Right lobe of liver (tissue), 6 donors: Measurements from ENCODE around the gene CAPZB. TPM values are rescaled to one million over a fixed set of nuclear protein-coding genes. Genes with fewer than 3 reads are reported as not detected.
A peak's percentile ranks its signal among the peaks of the same experiment; 100 is the strongest.

Source experiments
- ATAC-seq, 4 donors: fragments of 200-7000 bp; cut with Tn5 transposase; one replicate each; pipeline ENCODE4 v1.9.1; 2020; ENCODE audit warnings: mild to moderate bottlenecking in 4 of 4, moderate library complexity in 4 of 4
- DNase-seq, 3 donors: peaks; one replicate each; pipeline ENCODE4 v3.0.0-alpha.2; 2020
- H3K27ac ChIP-seq, 3 donors: fragments of 200-600 bp; one replicate each; pipeline ENCODE4 v1.8.0; 2022
- H3K27me3 ChIP-seq, 2 donors: fragments of 200-600 bp; one replicate each; pipeline ENCODE4 v1.8.0; 2022
- H3K36me3 ChIP-seq, 4 donors: fragments of 200-600 bp; sonication (generic) in 1 of 4; one replicate each; pipeline versions ENCODE4 v1.5.1 to v1.8.0; 2017 to 2022; ENCODE audit warnings: control low read depth in 1 of 4
- H3K4me1 ChIP-seq, 4 donors: fragments of 200-600 bp; sonication (generic) in 1 of 4; one replicate each; pipeline versions ENCODE4 v1.5.1 to v1.8.0; 2017 to 2022; ENCODE audit warnings: control low read depth in 1 of 4
- H3K4me3 ChIP-seq, 3 donors: fragments of 200-600 bp; one replicate each; pipeline ENCODE4 v1.8.0; 2022
- H3K9me3 ChIP-seq, 4 donors: fragments of 200-600 bp; sonication (generic) in 1 of 4; one replicate each; pipeline versions ENCODE4 v1.5.1 to v1.8.0; 2017 to 2022; ENCODE audit warnings: control low read depth in 1 of 4
- POLR2A ChIP-seq: fragments of 450-650 bp; IDR thresholded peaks from one replicate; pipeline ENCODE4 v1.6.1; 2017; ENCODE audit warnings: antibody characterized with exemption, mild to moderate bottlenecking
- WGBS: methylation state at CpG from one replicate; pipeline ENCODE4 v1.1.6; 2018; ENCODE audit warnings: low coverage, low lambda C conversion rate; ENCODE audit not compliant: insufficient coverage; ENCODE audit errors: missing lambda C conversion rate; 5-methylcytosine and 5-hydroxymethylcytosine counted together
- intact Hi-C, 2 donors: fragments of 100-400 bp; cut with DNase I; formaldehyde crosslinking; loops; one replicate each; pipeline versions ENCODE4 v1.11.2 to v1.14.1; 2022
- total RNA-seq, 6 experiments: library from RNA; depleted of rRNA in 2 of 6; stranded (reverse); fragments of >200 nt in 2 of 6; fragmentation: NEBNext Ultra II Directional in 3 of 6; extraction: Animal tissue kit (Norgen Biotek cat#: 25700) in 3 of 6; gene quantifications; one replicate each; pipeline versions ENCODE4 v1.1.0 to v1.2.4, GENCODE V29; 2016 to 2023
- TF ChIP-seq, protein P1 (sequence below), 4 donors: fragments of 200-600 bp in 3 of 4; fragments of 450-650 bp in 1 of 4; IDR thresholded peaks; one replicate each; pipeline versions ENCODE4 v1.5.1 to v1.8.0; 2016 to 2022; ENCODE audit warnings: antibody characterized with exemption in 4 of 4, mild to moderate bottlenecking in 2 of 4
- donor health status: DM: no; HTN: yes; CAD: no.
- donor health status: DM: no; HTN: no; CAD: no.
- donor health status: DM: no; HTN: no; CAD: no.
- donor health status: DM: no; HTN: yes; CAD: no.
- donor health status: DM: no; HTN: yes; CAD: no.

CAPZB gene
- total RNA-seq, 6 experiments from 2014 or later: 53.5 to 117 (median 88.0) TPM

DNA sequence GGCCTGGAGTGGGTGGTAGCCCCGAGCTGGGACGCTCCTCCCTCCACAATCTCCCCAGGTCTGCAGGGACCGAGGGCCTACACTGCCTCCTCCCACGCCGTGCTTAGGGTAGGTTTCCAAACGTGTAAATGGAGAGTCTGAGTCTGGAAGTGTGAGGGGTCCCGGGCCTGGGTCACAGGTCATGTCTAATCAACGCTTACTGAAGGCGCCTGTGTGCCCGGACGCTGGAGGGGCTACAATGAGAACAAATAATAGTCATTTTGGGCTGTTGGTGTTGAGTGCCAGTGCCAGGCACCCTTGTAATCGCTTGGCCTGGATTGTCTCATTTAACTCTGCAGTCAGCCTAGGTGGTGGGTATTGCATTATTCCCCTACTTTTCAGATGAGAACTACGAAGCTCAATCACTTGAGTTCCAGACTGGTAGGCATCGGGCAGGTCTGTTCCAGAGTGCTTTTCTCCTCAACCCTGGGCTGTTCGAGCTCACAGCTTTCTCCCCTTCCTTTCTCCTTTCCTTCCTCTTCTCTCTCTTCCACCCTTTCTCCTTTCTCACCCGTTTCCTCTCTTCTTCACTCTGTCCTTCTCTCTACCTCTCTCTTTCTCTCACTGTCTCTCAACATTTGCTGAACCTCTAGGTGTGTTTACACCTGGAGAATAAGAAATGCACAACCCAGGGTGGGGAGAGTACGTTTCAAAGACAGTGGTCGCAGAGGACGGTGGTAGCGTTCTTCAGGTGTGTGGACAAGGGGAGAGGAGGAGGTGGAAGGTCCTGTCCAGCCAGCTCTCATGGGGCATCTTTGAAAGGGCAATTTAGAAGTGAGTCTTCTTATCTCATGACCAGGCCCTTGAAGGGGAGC, 172.3 kb downstream of the CAPZB start:
- ATAC-seq (peak in 1 of 4 donors; percentile 47), DNase-seq (peak in 1 of 3 donors; percentile 17)
- Histone ChIP-seq H3K27ac (peak overlapping the region; percentile 75 to 92 (median 79)), H3K36me3 (peaks cover 0 to 3% (median 0%) of the 10 kb centered on the region in 4 donors), H3K9me3 (no peaks in the 10 kb centered on the region), H3K4me3 (peak overlapping the region; percentile 70 to 94 (median 87)), H3K27me3 (no peaks in the 10 kb centered on the region), H3K4me1 (peaks cover 0 to 18% (median 7%) of the 10 kb centered on the region in 4 donors)
- intact Hi-C loops: no loop called here
- WGBS: 43% methylated on average over 7 of the region's 20 CpGs
- TF ChIP-seq, protein P1, sequence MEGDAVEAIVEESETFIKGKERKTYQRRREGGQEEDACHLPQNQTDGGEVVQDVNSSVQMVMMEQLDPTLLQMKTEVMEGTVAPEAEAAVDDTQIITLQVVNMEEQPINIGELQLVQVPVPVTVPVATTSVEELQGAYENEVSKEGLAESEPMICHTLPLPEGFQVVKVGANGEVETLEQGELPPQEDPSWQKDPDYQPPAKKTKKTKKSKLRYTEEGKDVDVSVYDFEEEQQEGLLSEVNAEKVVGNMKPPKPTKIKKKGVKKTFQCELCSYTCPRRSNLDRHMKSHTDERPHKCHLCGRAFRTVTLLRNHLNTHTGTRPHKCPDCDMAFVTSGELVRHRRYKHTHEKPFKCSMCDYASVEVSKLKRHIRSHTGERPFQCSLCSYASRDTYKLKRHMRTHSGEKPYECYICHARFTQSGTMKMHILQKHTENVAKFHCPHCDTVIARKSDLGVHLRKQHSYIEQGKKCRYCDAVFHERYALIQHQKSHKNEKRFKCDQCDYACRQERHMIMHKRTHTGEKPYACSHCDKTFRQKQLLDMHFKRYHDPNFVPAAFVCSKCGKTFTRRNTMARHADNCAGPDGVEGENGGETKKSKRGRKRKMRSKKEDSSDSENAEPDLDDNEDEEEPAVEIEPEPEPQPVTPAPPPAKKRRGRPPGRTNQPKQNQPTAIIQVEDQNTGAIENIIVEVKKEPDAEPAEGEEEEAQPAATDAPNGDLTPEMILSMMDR (IDR thresholded peaks at IDR 0.05): no peak
- no peak for TF ChIP-seq POLR2A

GRCh38 chr1:19311931-19312781, 173.2 kb downstream of the CAPZB start, which contains the start of the genes AKR7A2 and SLC66A1:
TSS of gene AKR7A2 (minus strand) at chr1:19312144. CDS start at chr1:19312124, 20 bp downstream.
TSS of gene SLC66A1 (plus strand) at chr1:19312326. CDS start at chr1:19317678, 5,352 bp downstream.
- TF ChIP-seq, protein P1 (IDR thresholded peaks at IDR 0.05): peak in 1 of 4 donors; percentile 14
- TF ChIP-seq POLR2A: peak; percentile 79
- ATAC-seq: peak; percentile 92 to 97 (median 94)
- peak within 1 kb of the TSS; percentile 75 to 92 (median 79) for H3K27ac ChIP-seq
- H3K27me3 ChIP-seq: no peaks in the 10 kb centered on the region
- H3K36me3 ChIP-seq: peaks cover 0 to 11% (median 4%) of the 10 kb centered on the region in 4 donors
- WGBS: 0% methylated on average over 10 of the region's 105 CpGs
- H3K9me3 ChIP-seq: no peaks in the 10 kb centered on the region
- DNase-seq: peak; percentile 95 to 96 (median 95)
- intact Hi-C loops: no loop called here
- peak within 1 kb of the TSS; percentile 70 to 94 (median 87) for H3K4me3 ChIP-seq
- H3K4me1 ChIP-seq: peaks cover 0 to 18% (median 7%) of the 10 kb centered on the region in 4 donors

DNA sequence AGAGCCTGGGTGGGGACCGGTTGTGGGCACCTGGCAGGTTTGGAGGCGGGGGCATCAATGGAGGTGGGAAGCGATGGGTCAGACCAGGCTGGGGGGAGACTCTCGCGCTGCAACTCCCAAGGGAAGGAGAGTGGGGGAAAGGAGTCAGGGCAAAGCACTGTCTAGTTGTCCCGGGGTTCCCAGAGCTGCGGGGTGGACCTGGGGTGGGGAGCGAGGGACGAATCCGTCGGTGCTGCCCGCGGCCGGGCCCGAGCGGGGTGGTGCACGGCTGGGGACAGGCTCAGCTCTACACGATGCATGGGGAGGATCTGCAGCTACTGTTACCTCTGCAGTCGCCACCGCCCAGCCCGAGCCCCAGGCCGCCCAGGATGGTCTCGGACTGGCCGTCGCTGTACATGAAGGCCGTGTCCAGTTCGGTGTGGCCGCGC, 173.8 kb downstream of the CAPZB start:
- H3K27me3 ChIP-seq: no peaks in the 10 kb centered on the region
- peaks cover 0 to 15% (median 6%) of the 10 kb centered on the region in 4 donors for H3K36me3 ChIP-seq
- ATAC-seq (peak in 2 of 4 donors; percentile 10 to 28), DNase-seq (peak in 1 of 3 donors; percentile 44)
- no peaks in the 10 kb centered on the region for H3K9me3 ChIP-seq
- peak overlapping the region; percentile 70 to 88 (median 87) for H3K4me3 ChIP-seq
- 2% methylated on average over 5 of the region's 29 CpGs for WGBS
- H3K27ac ChIP-seq: peak overlapping the region; percentile 15 to 83 (median 79)
- H3K4me1 ChIP-seq: peaks cover 0 to 18% (median 7%) of the 10 kb centered on the region in 4 donors
- intact Hi-C loops: no loop called here
- TF ChIP-seq, protein P1 (IDR thresholded peaks at IDR 0.05): no peak
